ENCODE results near the gene SNF8. TPM values are rescaled to one million over a fixed set of nuclear protein-coding genes. Genes with fewer than 3 reads are reported as not detected.

SNF8 gene
- total RNA-seq, 1 experiment from 2014 or later = 129 TPM

DNA sequence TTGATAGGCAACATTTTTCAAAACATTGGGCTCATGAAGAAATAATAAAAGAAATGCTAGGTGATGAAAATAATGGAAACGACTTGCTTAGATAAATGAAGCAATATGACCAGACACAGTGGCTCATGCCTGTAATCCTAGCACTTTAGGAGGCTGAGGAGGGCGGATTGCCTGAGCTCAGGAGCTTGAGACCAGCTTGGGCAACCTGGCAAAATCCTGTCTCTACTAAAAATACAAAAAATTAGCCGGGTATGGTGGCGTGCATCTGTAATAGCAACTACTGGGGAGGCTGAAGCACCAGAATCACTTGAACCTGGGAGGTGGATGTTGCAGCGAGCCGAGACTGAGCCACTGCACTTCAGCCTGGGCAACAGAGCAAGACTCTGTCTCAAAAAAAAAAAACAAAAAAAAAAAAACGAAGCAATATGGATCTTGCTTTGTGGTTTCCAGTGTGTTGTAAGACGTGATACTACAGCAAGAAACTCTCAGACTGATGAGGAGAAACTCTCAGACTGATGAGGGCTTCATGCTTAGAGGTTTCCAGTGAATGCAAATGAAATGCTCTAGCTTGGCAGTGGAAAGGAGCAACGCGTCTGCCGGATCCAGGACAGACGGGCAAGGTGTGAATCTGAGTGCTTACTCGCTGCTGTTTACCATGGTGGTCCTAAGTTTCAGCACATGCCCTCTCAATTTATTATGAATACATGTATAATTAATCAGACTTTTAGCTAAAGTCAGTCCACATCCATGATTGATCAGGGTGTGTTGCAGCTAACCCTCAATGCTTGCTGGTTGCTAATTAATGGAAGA lies 41.0 kb upstream of the SNF8 start:
- H3K56ac ChIP-seq (ENCODE audit: insufficient read length, low read depth, low read length) = no peak overlapping the region
- no peak overlapping the region for H2AFZ ChIP-seq (ENCODE audit: low read length)
- H4K5ac ChIP-seq (ENCODE audit: insufficient read length, low read depth, low read length) = no peak overlapping the region
- H3K23ac ChIP-seq (ENCODE audit: insufficient read length, low read depth, low read length) = no peak overlapping the region
- H3T11ph ChIP-seq (ENCODE audit: low read length) = no peak overlapping the region
- H3K14ac ChIP-seq (ENCODE audit: insufficient read depth, low read length) = no peak overlapping the region
- 0 out of 2 replicates have a peak, but pooled peaks cover 2% of the 10 kb centered on the region for H3K4me1 ChIP-seq (ENCODE audit: insufficient read depth, low read length)
- no peak overlapping the region for H4K8ac ChIP-seq (replicated peaks; ENCODE audit: insufficient read length, low read depth, low read length)
- no peak overlapping the region for H3K4me3 Mint-ChIP-seq
- no peak overlapping the region for H2AK5ac ChIP-seq (ENCODE audit: insufficient read length, low read length)
- peaks cover 8% of the 10 kb centered on the region in 2 experiments for H3K4me1 Mint-ChIP-seq
- H3K9me3 ChIP-seq (ENCODE audit: control insufficient read depth, low read depth, low read length) = no peaks in the 10 kb centered on the region
- no peak overlapping the region for H3K27ac ChIP-seq (ENCODE audit: insufficient read length, low read depth, low read length)
- no peak overlapping the region for H4K91ac ChIP-seq (ENCODE audit: insufficient read length, low read depth, low read length)
- H3K27me3 Mint-ChIP-seq (ENCODE audit: low read depth) = no peaks in the 10 kb centered on the region
- no peak overlapping the region for H3K18ac ChIP-seq (ENCODE audit: insufficient read length, low read depth, low read length)
- H2BK20ac ChIP-seq (ENCODE audit: low read depth, low read length, poor library complexity, severe bottlenecking) = no peak overlapping the region
- peak overlapping the region; percentile 73 for H2BK12ac ChIP-seq (ENCODE audit: insufficient read length, low read depth, low read length)
- no peak overlapping the region for H2BK5ac ChIP-seq (ENCODE audit: insufficient read length, low read length)
- no peak overlapping the region for H3K4me2 ChIP-seq (ENCODE audit: insufficient read depth, insufficient read length, low read length)
- H3K9ac ChIP-seq (ENCODE audit: extremely low read depth, insufficient read length, low read length) = no peak overlapping the region
- no peak overlapping the region for H3K27ac Mint-ChIP-seq
- no peaks in the 10 kb centered on the region; a peak in 2 of 5 replicates for H3K9me3 Mint-ChIP-seq
- no peaks in the 10 kb centered on the region for H3K79me2 ChIP-seq (ENCODE audit: insufficient read depth, low read length)
- no peaks in the 10 kb centered on the region for H3K27me3 ChIP-seq (ENCODE audit: insufficient read depth, low read length)
- TF ChIP-seq, protein P1, sequence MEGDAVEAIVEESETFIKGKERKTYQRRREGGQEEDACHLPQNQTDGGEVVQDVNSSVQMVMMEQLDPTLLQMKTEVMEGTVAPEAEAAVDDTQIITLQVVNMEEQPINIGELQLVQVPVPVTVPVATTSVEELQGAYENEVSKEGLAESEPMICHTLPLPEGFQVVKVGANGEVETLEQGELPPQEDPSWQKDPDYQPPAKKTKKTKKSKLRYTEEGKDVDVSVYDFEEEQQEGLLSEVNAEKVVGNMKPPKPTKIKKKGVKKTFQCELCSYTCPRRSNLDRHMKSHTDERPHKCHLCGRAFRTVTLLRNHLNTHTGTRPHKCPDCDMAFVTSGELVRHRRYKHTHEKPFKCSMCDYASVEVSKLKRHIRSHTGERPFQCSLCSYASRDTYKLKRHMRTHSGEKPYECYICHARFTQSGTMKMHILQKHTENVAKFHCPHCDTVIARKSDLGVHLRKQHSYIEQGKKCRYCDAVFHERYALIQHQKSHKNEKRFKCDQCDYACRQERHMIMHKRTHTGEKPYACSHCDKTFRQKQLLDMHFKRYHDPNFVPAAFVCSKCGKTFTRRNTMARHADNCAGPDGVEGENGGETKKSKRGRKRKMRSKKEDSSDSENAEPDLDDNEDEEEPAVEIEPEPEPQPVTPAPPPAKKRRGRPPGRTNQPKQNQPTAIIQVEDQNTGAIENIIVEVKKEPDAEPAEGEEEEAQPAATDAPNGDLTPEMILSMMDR (conservative IDR thresholded peaks at IDR 0.05) = no peak
- no peak overlapping the region for H2BK120ac ChIP-seq (ENCODE audit: low read depth, low read length, poor library complexity, severe bottlenecking)
- H3K36me3 Mint-ChIP-seq (ENCODE audit: insufficient read depth in 1 of 3, low read depth in 3 of 3) = no peaks in the 10 kb centered on the region
- no peak overlapping the region for H2BK15ac ChIP-seq (ENCODE audit: low read depth, low read length)
- DNase-seq = peak; percentile 24
- WGBS (ENCODE audit: extremely low coverage, insufficient read length, low lambda C conversion rate) = no CpG with 5 or more reads among the region's 13 CpGs
- no peak overlapping the region for H3K4ac ChIP-seq (ENCODE audit: low read depth, low read length)
- H4K20me1 ChIP-seq (ENCODE audit: control insufficient read depth, insufficient read depth, insufficient read length) = no peaks in the 10 kb centered on the region
- H3K79me1 ChIP-seq (ENCODE audit: insufficient read depth, low read depth, low read length, poor library complexity, severe bottlenecking) = no peaks in the 10 kb centered on the region
- no peaks in the 10 kb centered on the region for H3K23me2 ChIP-seq (ENCODE audit: insufficient read length, low read depth, low read length, poor library complexity, severe bottlenecking)
